GM23338 (cell line): ENCODE data around the gene PNMA1. TPM values are rescaled to one million over a fixed set of nuclear protein-coding genes. Genes with fewer than 3 reads are reported as not detected.
A peak's percentile ranks its signal among the peaks of the same experiment; 100 is the strongest.

Experiments used
- ATAC-seq: fragments of 200-7000 bp; cut with Tn5 transposase; 3 replicates; pipeline ENCODE4 v1.9.1; 2020
- DNase-seq: peaks from one replicate; pipeline ENCODE4 v3.0.0-alpha.2; 2015; ENCODE audit warnings: low spot score
- H2AFZ ChIP-seq: fragments of 200-600 bp; sonication (generic); 2 replicates; pipeline ENCODE4 v1.8.0; 2016; ENCODE audit warnings: antibody characterized with exemption, mild to moderate bottlenecking, moderate library complexity
- H3F3A ChIP-seq: fragments of 200-600 bp; sonication (generic); replicated peaks from 2 replicates; pipeline ENCODE4 v1.8.0; 2017; ENCODE audit warnings: antibody characterized with exemption, mixed run types, low read depth
- H3K27ac ChIP-seq: fragments of 200-600 bp; sonication (generic); 2 replicates; pipeline ENCODE4 v1.6.1; 2016; ENCODE audit warnings: low read depth
- H3K27me3 ChIP-seq: fragments of 200-600 bp; sonication (generic); 2 replicates; pipeline ENCODE4 v1.8.0; 2016; ENCODE audit warnings: mild to moderate bottlenecking, mixed run types, moderate library complexity; ENCODE audit not compliant: insufficient read depth
- H3K36me3 ChIP-seq: fragments of 200-600 bp; sonication (generic); 2 replicates; pipeline ENCODE4 v1.8.0; 2016; ENCODE audit warnings: mild to moderate bottlenecking; ENCODE audit not compliant: insufficient read depth
- H3K4me1 ChIP-seq: fragments of 200-600 bp; sonication (generic); 2 replicates; pipeline ENCODE4 v1.8.0; 2016; ENCODE audit warnings: mild to moderate bottlenecking, moderate library complexity; ENCODE audit not compliant: insufficient read depth
- H3K4me2 ChIP-seq: fragments of 200-600 bp; sonication (generic); 2 replicates; pipeline ENCODE4 v1.7.1; 2017; ENCODE audit warnings: mixed run types
- H3K4me3 ChIP-seq: fragments of 200-600 bp; sonication (generic); 2 replicates; pipeline ENCODE4 v1.6.1; 2016; ENCODE audit warnings: mixed run types
- H3K79me2 ChIP-seq: fragments of 200-600 bp; sonication (generic); replicated peaks from 2 replicates; pipeline ENCODE4 v1.8.0; 2017; ENCODE audit warnings: mild to moderate bottlenecking; ENCODE audit not compliant: insufficient read depth
- H3K9me2 ChIP-seq: fragments of 200-600 bp; sonication (generic); 2 replicates; pipeline ENCODE4 v1.8.0; 2017; ENCODE audit not compliant: insufficient read depth
- H4K20me1 ChIP-seq: fragments of 200-600 bp; sonication (generic); replicated peaks from 2 replicates; pipeline ENCODE4 v1.8.0; 2017; ENCODE audit warnings: mild to moderate bottlenecking; ENCODE audit not compliant: insufficient read depth
- H3K27ac Mint-ChIP-seq: 2 replicates; pipeline ENCODE4 v1.8.0; 2020; ENCODE audit warnings: inconsistent platforms, mild to moderate bottlenecking, moderate library complexity, mixed read lengths
- H3K27me3 Mint-ChIP-seq: 3 replicates; pipeline ENCODE4 v1.8.0; 2022; ENCODE audit warnings: low read depth, mild to moderate bottlenecking, moderate library complexity, mixed read lengths, inconsistent platforms; ENCODE audit not compliant: insufficient read depth, poor library complexity
- H3K36me3 Mint-ChIP-seq: 3 replicates; pipeline ENCODE4 v1.8.0; 2021; ENCODE audit warnings: low read depth, mild to moderate bottlenecking, inconsistent platforms, moderate library complexity, mixed read lengths
- H3K4me1 Mint-ChIP-seq: 3 replicates; pipeline ENCODE4 v1.8.0; 2020; ENCODE audit warnings: mild to moderate bottlenecking, inconsistent platforms, mixed read lengths
- H3K4me3 Mint-ChIP-seq: 3 replicates; pipeline ENCODE4 v1.8.0; 2021; ENCODE audit warnings: moderate library complexity, mild to moderate bottlenecking, inconsistent platforms, mixed read lengths
- H3K9me3 Mint-ChIP-seq: 3 replicates; pipeline ENCODE4 v1.8.0; 2020; ENCODE audit warnings: moderate library complexity, mild to moderate bottlenecking, inconsistent platforms, mixed read lengths
- CREB1 ChIP-seq: fragments of 250-450 bp; sonication (Bioruptor Pico); IDR thresholded peaks from 2 replicates; pipeline ENCODE4 v1.5.0; 2020; ENCODE audit warnings: low read depth, mild to moderate bottlenecking, moderate library complexity
- CTCF ChIP-seq, 2 experiments: fragments of 200-600 bp in 1 of 2; sonication (generic) in 1 of 2; conservative IDR thresholded peaks; 2 replicates each; pipeline versions ENCODE4 v1.5.1 to v1.6.1; 2016 to 2017; ENCODE audit warnings: antibody characterized with exemption in 2 of 2, low read depth in 2 of 2, mild to moderate bottlenecking in 2 of 2, moderate library complexity in 1 of 2
- EZH2phosphoT487 ChIP-seq: fragments of 200-600 bp; sonication (generic); IDR thresholded peaks from one replicate; pipeline ENCODE4 v1.8.1; 2018; ENCODE audit warnings: antibody characterized with exemption; ENCODE audit not compliant: unreplicated experiment
- NANOG ChIP-seq: IDR thresholded peaks from 2 replicates; pipeline ENCODE4 v1.6.1; 2016; ENCODE audit warnings: antibody characterized with exemption, borderline replicate concordance
- POLR2AphosphoS5 ChIP-seq: IDR thresholded peaks from 2 replicates; pipeline ENCODE4 v1.6.1; 2016; ENCODE audit warnings: antibody characterized with exemption, low read depth
- REST ChIP-seq: IDR thresholded peaks from one replicate; pipeline ENCODE4 v1.6.1; 2018; ENCODE audit warnings: antibody characterized with exemption; ENCODE audit not compliant: unreplicated experiment
- STAT1 ChIP-seq: IDR thresholded peaks from one replicate; pipeline ENCODE4 v1.6.1; 2016; ENCODE audit warnings: antibody characterized with exemption; ENCODE audit not compliant: unreplicated experiment
- ZNF114 ChIP-seq: fragments of 250-450 bp; sonication (Bioruptor Pico); IDR thresholded peaks from 2 replicates; pipeline ENCODE4 v1.5.0; 2020; ENCODE audit warnings: mild to moderate bottlenecking, moderate library complexity
- ZNF462 ChIP-seq: fragments of 250-450 bp; sonication (Bioruptor Pico); IDR thresholded peaks from 2 replicates; pipeline ENCODE4 v1.5.0; 2020; ENCODE audit warnings: mild to moderate bottlenecking, moderate library complexity
- polyA plus RNA-seq: library from polyadenylated mRNA; unstranded; fragments of >200 nt; fragmentation: Nextera tagmentation; extraction: Ambion mirVana; gene quantifications from 2 replicates; pipeline ENCODE4 v1.2.1, GENCODE V29; 2016
- total RNA-seq: library from RNA; depleted of rRNA; stranded (reverse); fragments of >200 nt; shearing (Covaris generic); gene quantifications from 2 replicates; pipeline ENCODE4 v1.2.3, GENCODE V29; 2014

Gene PNMA1
- total and polyA plus RNA-seq, 2 experiments from 2014 or later = 18.2 to 32.9 TPM

- Histone ChIP-seq H3K4me2 (peak overlapping the region; percentile 97), H3F3A (peaks cover 23% of the 10 kb centered on the region; the same call in 1 of the 2 replicates), H3K79me2 (peaks cover 8% of the 10 kb centered on the region), H3K9me2 (no peaks in the 10 kb centered on the region), H3K36me3 (no peaks in the 10 kb centered on the region), H3K4me1 (peaks cover 40% of the 10 kb centered on the region), H3K27ac (no peak overlapping the region), H3K27me3 (peaks cover 17% of the 10 kb centered on the region; the same call in 1 of the 2 replicates), H3K4me3 (peak overlapping the region; percentile 88), H4K20me1 (peaks cover 7% of the 10 kb centered on the region; the same call in 1 of the 2 replicates), H2AFZ (no peak overlapping the region; the same call in 1 of the 2 replicates)
- peaks cover 11% of the 10 kb centered on the region; the same call in 2 of the 3 replicates for H3K36me3 Mint-ChIP-seq
- ATAC-seq (peak; percentile 7), DNase-seq (peak; percentile 85)
- peak overlapping the region; percentile 82 for H3K4me3 Mint-ChIP-seq
- H3K9me3 Mint-ChIP-seq = no peaks in the 10 kb centered on the region; the same call in 2 of the 3 replicates
- H3K27me3 Mint-ChIP-seq = peaks cover 28% of the 10 kb centered on the region
- H3K4me1 Mint-ChIP-seq = peaks cover 52% of the 10 kb centered on the region
- TF ChIP-seq POLR2AphosphoS5 (no peak; the same call in 1 of the 2 replicates), ZNF462 (CRISPR knock-in tag) (no peak)
- peak overlapping the region; percentile 92 for H3K27ac Mint-ChIP-seq
Measured at GRCh38 chr14:73717711-73718417, 3.7 kb upstream of the PNMA1 start.

GRCh38 chr14:73717266-73717665 is 3.1 kb upstream of the PNMA1 start:
- Histone ChIP-seq H3K9me2 (no peaks in the 10 kb centered on the region), H3K79me2 (peaks cover 14% of the 10 kb centered on the region), H3K27ac (no peak overlapping the region), H3K4me1 (peaks cover 46% of the 10 kb centered on the region), H3K27me3 (peaks cover 20% of the 10 kb centered on the region; the same call in 1 of the 2 replicates), H4K20me1 (peaks cover 11% of the 10 kb centered on the region), H3K4me3 (peak overlapping the region; percentile 88), H3F3A (peaks cover 29% of the 10 kb centered on the region; the same call in 1 of the 2 replicates), H3K36me3 (no peaks in the 10 kb centered on the region), H3K4me2 (peak overlapping the region; percentile 97), H2AFZ (no peak overlapping the region)
- H3K4me1 Mint-ChIP-seq = peaks cover 55% of the 10 kb centered on the region
- peaks cover 30% of the 10 kb centered on the region for H3K27me3 Mint-ChIP-seq
- peak overlapping the region; percentile 82; the same call in 1 of the 3 replicates for H3K4me3 Mint-ChIP-seq
- DNase-seq (no peak), ATAC-seq (no peak)
- H3K36me3 Mint-ChIP-seq = peaks cover 10% of the 10 kb centered on the region
- H3K27ac Mint-ChIP-seq = no peak overlapping the region
- H3K9me3 Mint-ChIP-seq = no peaks in the 10 kb centered on the region; the same call in 2 of the 3 replicates
- TF ChIP-seq POLR2AphosphoS5 = no peak
- no peak for TF ChIP-seq EZH2phosphoT487
- TF ChIP-seq CTCF (conservative IDR thresholded peaks at IDR 0.05; ENCODE audit: low read depth in 2 of 2) = no peak
- no peak for TF ChIP-seq STAT1
- no peak for TF ChIP-seq REST
- no peak for TF ChIP-seq CREB1 (CRISPR knock-in tag)
- no peak for TF ChIP-seq NANOG
- no peak for TF ChIP-seq ZNF114 (CRISPR knock-in tag)
